CD14-positive monocyte (primary cell): ENCODE measurements around the gene PDE8A. TPM values are rescaled to one million over a fixed set of nuclear protein-coding genes. Genes with fewer than 3 reads are reported as not detected.
A peak's percentile ranks its signal among the peaks of the same experiment; 100 is the strongest.

Experiments used
- DNase-seq, 3 donors: peaks; one replicate each; pipeline ENCODE4 v3.0.0-alpha.2; 2011 to 2022
- H2AFZ ChIP-seq: 2 replicates; pipeline ENCODE4 v1.6.0; 2012; ENCODE audit warnings: mild to moderate bottlenecking, low read depth, low read length, inconsistent platforms; ENCODE audit not compliant: insufficient read depth, poor library complexity, severe bottlenecking
- H3K27ac ChIP-seq, 2 donors: 1 replicate in 1 of 2; 2 replicates in 1 of 2; pipeline ENCODE4 v1.5.1; 2012 to 2013; ENCODE audit warnings: low read length in 2 of 2, control low read depth in 1 of 2, inconsistent platforms in 1 of 2, low read depth in 1 of 2, mild to moderate bottlenecking in 1 of 2
- H3K27me3 ChIP-seq, 2 donors: one replicate each; pipeline versions ENCODE4 v1.6.0 to v1.6.1; 2011 to 2013; ENCODE audit warnings: low read length in 2 of 2; ENCODE audit not compliant: control insufficient read depth in 2 of 2, insufficient read depth in 2 of 2
- H3K36me3 ChIP-seq, 2 donors: replicated peaks in 1 of 2; 1 replicate in 1 of 2; 2 replicates in 1 of 2; pipeline versions ENCODE4 v1.5.1 to v1.6.1; 2012 to 2013; ENCODE audit warnings: low read length in 2 of 2, control low read depth in 1 of 2, inconsistent platforms in 1 of 2, mild to moderate bottlenecking in 1 of 2; ENCODE audit not compliant: insufficient read depth in 2 of 2, control insufficient read depth in 1 of 2
- H3K4me1 ChIP-seq, 2 donors: 1 replicate in 1 of 2; 2 replicates in 1 of 2; pipeline versions ENCODE4 v1.5.1 to v1.6.1; 2012 to 2013; ENCODE audit warnings: low read length in 2 of 2, control low read depth in 1 of 2, inconsistent platforms in 1 of 2, mild to moderate bottlenecking in 1 of 2, moderate library complexity in 1 of 2; ENCODE audit not compliant: insufficient read depth in 2 of 2, control insufficient read depth in 1 of 2
- H3K4me2 ChIP-seq: replicated peaks from 2 replicates; pipeline ENCODE3; 2012; ENCODE audit warnings: low read length, moderate library complexity, mild to moderate bottlenecking; ENCODE audit not compliant: poor library complexity, severe bottlenecking; ENCODE audit errors: extremely low read depth
- H3K4me3 ChIP-seq, 3 experiments: fragments of 200-600 bp in 1 of 3; sonication (generic) in 1 of 3; replicated peaks in 1 of 3; 1 replicate in 2 of 3; 2 replicates in 1 of 3; pipeline ENCODE4 v1.5.1; 2011 to 2013; ENCODE audit warnings: low read length in 3 of 3, mild to moderate bottlenecking in 3 of 3, control low read depth in 2 of 3, low read depth in 2 of 3, inconsistent platforms in 1 of 3, moderate library complexity in 1 of 3
- H3K79me2 ChIP-seq: 2 replicates; pipeline ENCODE4 v1.6.0; 2012; ENCODE audit warnings: mild to moderate bottlenecking, control low read depth, inconsistent platforms, low read length, moderate library complexity; ENCODE audit not compliant: insufficient read depth
- H3K9ac ChIP-seq: 2 replicates; pipeline ENCODE4 v1.6.0; 2017; ENCODE audit warnings: low read length, mild to moderate bottlenecking; ENCODE audit not compliant: insufficient read depth, poor library complexity, severe bottlenecking
- H3K9me3 ChIP-seq, 2 donors: replicated peaks in 1 of 2; 1 replicate in 1 of 2; 2 replicates in 1 of 2; pipeline versions ENCODE4 v1.5.1 to v1.6.1; 2012 to 2013; ENCODE audit warnings: low read length in 2 of 2, control low read depth in 1 of 2; ENCODE audit not compliant: control insufficient read depth in 1 of 2, insufficient read depth in 1 of 2
- H4K20me1 ChIP-seq: 2 replicates; pipeline ENCODE4 v1.6.0; 2012; ENCODE audit warnings: mild to moderate bottlenecking, low read length, control low read depth, moderate library complexity; ENCODE audit not compliant: insufficient read depth
- H3K27ac Mint-ChIP-seq, 7 donors: one replicate each; pipeline ENCODE4 v1.8.0; 2020; ENCODE audit warnings: mild to moderate bottlenecking in 7 of 7, mixed read lengths in 7 of 7, moderate library complexity in 6 of 7, inconsistent platforms in 2 of 7
- H3K27me3 Mint-ChIP-seq, 3 donors: one replicate each; pipeline ENCODE4 v1.8.0; 2021 to 2022; ENCODE audit warnings: low read depth in 3 of 3, mild to moderate bottlenecking in 3 of 3, mixed read lengths in 3 of 3, moderate library complexity in 3 of 3, inconsistent platforms in 1 of 3
- H3K36me3 Mint-ChIP-seq, 2 donors: one replicate each; pipeline ENCODE4 v1.8.0; 2020; ENCODE audit warnings: mixed read lengths in 2 of 2, inconsistent platforms in 1 of 2, mild to moderate bottlenecking in 1 of 2
- H3K4me1 Mint-ChIP-seq: one replicate; pipeline ENCODE4 v1.8.0; 2020; ENCODE audit warnings: mild to moderate bottlenecking, mixed read lengths
- H3K4me3 Mint-ChIP-seq, 2 donors: one replicate each; pipeline ENCODE4 v1.8.0; 2020; ENCODE audit warnings: mild to moderate bottlenecking in 2 of 2, mixed read lengths in 2 of 2, moderate library complexity in 1 of 2
- H3K9me3 Mint-ChIP-seq, 7 donors: one replicate each; pipeline ENCODE4 v1.8.0; 2020 to 2022; ENCODE audit warnings: mixed read lengths in 7 of 7, mild to moderate bottlenecking in 6 of 7, moderate library complexity in 6 of 7, inconsistent platforms in 2 of 7
- CTCF ChIP-seq: fragments of 200-600 bp; IDR thresholded peaks from one replicate; pipeline ENCODE4 v1.8.0; 2022; ENCODE audit warnings: antibody characterized with exemption, mild to moderate bottlenecking
- WGBS: methylation state at CpG from one replicate; pipeline ENCODE4 v1.1.5; 2013; ENCODE audit warnings: missing lambda C conversion rate; ENCODE audit not compliant: insufficient coverage; 5-methylcytosine and 5-hydroxymethylcytosine counted together
- intact Hi-C, 2 donors: fragments of 100-400 bp; cut with micrococcal nuclease; formaldehyde crosslinking; loops; one replicate each; pipeline versions ENCODE4 v1.15.0 to v1.15.1; 2023
- polyA plus RNA-seq, 3 donors: library from polyadenylated mRNA; depleted of rRNA in 1 of 3; unstranded in 2 of 3; stranded (reverse) in 1 of 3; fragments of 300-500 nt in 2 of 3; fragments of >200 nt in 1 of 3; fragmentation: Illumina TruSeq in 2 of 3; gene quantifications; 1 replicate in 2 of 3; 2 replicates in 1 of 3; pipeline ENCODE4 v1.2.3, GENCODE V29; 2012 to 2021

Gene PDE8A
- polyA plus RNA-seq, 3 donors, result 2.8 to 33.4 (median 4.9) TPM

- no peak for TF ChIP-seq CTCF
- H3K79me2 ChIP-seq, result peaks cover 45% of the 10 kb centered on the region
- peaks cover 0 to 3% (median 0%) of the 10 kb centered on the region in 3 donors for H3K27me3 Mint-ChIP-seq
- H3K27ac ChIP-seq, result no peak overlapping the region
- no peaks in the 10 kb centered on the region for H3K9me3 Mint-ChIP-seq
- H3K9ac ChIP-seq, result no peak overlapping the region
- peak overlapping the region in 1 of 7 donors; percentile 36 for H3K27ac Mint-ChIP-seq
- no peak overlapping the region for H3K4me3 Mint-ChIP-seq
- H3K4me2 ChIP-seq, result no peak overlapping the region
- peaks cover 27% of the 10 kb centered on the region for H3K4me1 Mint-ChIP-seq
- peaks cover 15 to 30% of the 10 kb centered on the region in 2 donors for H3K4me1 ChIP-seq
- no peak for DNase-seq
- H4K20me1 ChIP-seq, result peaks cover 61% of the 10 kb centered on the region
- whole genome bisulfite sequencing, result 80% methylated on average over 2 of the region's 4 CpGs
- H3K9me3 ChIP-seq, result no peaks in the 10 kb centered on the region
- H3K36me3 ChIP-seq, result no peaks in the 10 kb centered on the region
- intact Hi-C loops, result no loop called here
- H3K27me3 ChIP-seq, result no peaks in the 10 kb centered on the region
- no peak overlapping the region for H3K4me3 ChIP-seq
- no peak overlapping the region for H2AFZ ChIP-seq
- H3K36me3 Mint-ChIP-seq, result no peaks in the 10 kb centered on the region
Measured at GRCh38 chr15:85013785-85014184, 32.1 kb downstream of the PDE8A start.

GRCh38 chr15:85014932-85015331 is 33.3 kb downstream of the PDE8A start:
- no peak overlapping the region for H3K4me3 Mint-ChIP-seq
- H3K27ac ChIP-seq, result no peak overlapping the region
- no peaks in the 10 kb centered on the region for H3K36me3 ChIP-seq
- H3K27ac Mint-ChIP-seq, result peak overlapping the region in 1 of 7 donors; percentile 5
- no peaks in the 10 kb centered on the region for H3K9me3 ChIP-seq
- intact Hi-C loops, result no loop called here
- no peak for DNase-seq
- H3K4me1 ChIP-seq, result peaks cover 11 to 18% of the 10 kb centered on the region in 2 donors
- H3K9ac ChIP-seq, result no peak overlapping the region
- H3K9me3 Mint-ChIP-seq, result no peaks in the 10 kb centered on the region
- TF ChIP-seq CTCF, result no peak
- no peak overlapping the region for H2AFZ ChIP-seq
- H3K4me2 ChIP-seq, result no peak overlapping the region
- peaks cover 19% of the 10 kb centered on the region for H3K4me1 Mint-ChIP-seq
- peaks cover 0 to 1% (median 0%) of the 10 kb centered on the region in 3 donors for H3K27me3 Mint-ChIP-seq
- peaks cover 65% of the 10 kb centered on the region for H4K20me1 ChIP-seq
- no peak overlapping the region for H3K4me3 ChIP-seq
- no peaks in the 10 kb centered on the region for H3K36me3 Mint-ChIP-seq
- WGBS, result 97% methylated on average over 3 of the region's 6 CpGs
- H3K79me2 ChIP-seq, result peaks cover 41% of the 10 kb centered on the region
- H3K27me3 ChIP-seq, result no peaks in the 10 kb centered on the region
